ENCODE data around the gene DHRS12.

DNA sequence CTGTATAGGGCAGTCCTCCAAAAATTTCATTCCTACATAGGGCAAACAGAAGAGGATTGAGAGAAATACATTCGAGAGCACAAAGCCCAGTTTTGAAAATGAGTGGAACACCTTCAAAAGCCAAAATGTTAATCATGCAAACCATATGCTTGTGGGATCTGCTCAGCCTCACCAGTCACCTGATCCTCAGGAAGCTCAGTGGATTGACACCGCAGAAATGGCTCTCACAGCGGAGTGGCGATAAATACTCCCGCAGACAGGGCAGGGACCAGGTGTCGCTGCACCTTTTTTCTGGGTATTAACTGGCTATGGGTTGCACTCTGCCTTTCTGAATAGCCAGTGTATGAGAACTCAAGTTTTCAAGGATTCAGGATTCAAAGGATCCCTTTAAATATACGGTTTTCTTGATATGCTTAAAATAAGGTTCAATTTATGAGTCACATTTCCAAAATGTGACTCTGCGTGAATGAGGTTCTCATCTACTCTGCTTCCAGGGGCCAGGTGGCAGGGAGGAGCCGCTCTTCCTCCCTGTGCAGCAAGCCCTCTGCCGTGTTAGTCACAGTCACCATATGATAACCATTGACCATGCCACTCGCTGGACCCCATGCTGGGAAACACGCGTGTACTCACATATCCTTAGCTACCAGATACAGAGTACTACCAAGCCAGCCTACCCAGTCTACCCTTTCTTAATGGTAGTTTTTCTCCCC is 18.3 kb upstream of the DHRS12 start:
- TF ChIP-seq, protein P1, sequence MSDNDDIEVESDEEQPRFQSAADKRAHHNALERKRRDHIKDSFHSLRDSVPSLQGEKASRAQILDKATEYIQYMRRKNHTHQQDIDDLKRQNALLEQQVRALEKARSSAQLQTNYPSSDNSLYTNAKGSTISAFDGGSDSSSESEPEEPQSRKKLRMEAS (CRISPR knock-in tag; IDR thresholded peaks at IDR 0.05), result no peak
- no peak for TF ChIP-seq TEAD4 (CRISPR knock-in tag; IDR thresholded peaks at IDR 0.05)
- no peak for TF ChIP-seq SP1 (CRISPR knock-in tag; conservative IDR thresholded peaks at IDR 0.05)
- TF ChIP-seq ERG (CRISPR knock-in tag; IDR thresholded peaks at IDR 0.05), result no peak
- TF ChIP-seq ESRRA (CRISPR knock-in tag; IDR thresholded peaks at IDR 0.05; ENCODE audit: borderline replicate concordance), result no peak
- TF ChIP-seq IRF2 (CRISPR knock-in tag; IDR thresholded peaks at IDR 0.05; ENCODE audit: borderline replicate concordance, low read depth), result no peak
- no peak for TF ChIP-seq JUN (CRISPR knock-in tag; IDR thresholded peaks at IDR 0.05)
- TF ChIP-seq, protein P2, sequence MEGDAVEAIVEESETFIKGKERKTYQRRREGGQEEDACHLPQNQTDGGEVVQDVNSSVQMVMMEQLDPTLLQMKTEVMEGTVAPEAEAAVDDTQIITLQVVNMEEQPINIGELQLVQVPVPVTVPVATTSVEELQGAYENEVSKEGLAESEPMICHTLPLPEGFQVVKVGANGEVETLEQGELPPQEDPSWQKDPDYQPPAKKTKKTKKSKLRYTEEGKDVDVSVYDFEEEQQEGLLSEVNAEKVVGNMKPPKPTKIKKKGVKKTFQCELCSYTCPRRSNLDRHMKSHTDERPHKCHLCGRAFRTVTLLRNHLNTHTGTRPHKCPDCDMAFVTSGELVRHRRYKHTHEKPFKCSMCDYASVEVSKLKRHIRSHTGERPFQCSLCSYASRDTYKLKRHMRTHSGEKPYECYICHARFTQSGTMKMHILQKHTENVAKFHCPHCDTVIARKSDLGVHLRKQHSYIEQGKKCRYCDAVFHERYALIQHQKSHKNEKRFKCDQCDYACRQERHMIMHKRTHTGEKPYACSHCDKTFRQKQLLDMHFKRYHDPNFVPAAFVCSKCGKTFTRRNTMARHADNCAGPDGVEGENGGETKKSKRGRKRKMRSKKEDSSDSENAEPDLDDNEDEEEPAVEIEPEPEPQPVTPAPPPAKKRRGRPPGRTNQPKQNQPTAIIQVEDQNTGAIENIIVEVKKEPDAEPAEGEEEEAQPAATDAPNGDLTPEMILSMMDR (IDR thresholded peaks at IDR 0.05), result no peak
- TF ChIP-seq, protein P3, sequence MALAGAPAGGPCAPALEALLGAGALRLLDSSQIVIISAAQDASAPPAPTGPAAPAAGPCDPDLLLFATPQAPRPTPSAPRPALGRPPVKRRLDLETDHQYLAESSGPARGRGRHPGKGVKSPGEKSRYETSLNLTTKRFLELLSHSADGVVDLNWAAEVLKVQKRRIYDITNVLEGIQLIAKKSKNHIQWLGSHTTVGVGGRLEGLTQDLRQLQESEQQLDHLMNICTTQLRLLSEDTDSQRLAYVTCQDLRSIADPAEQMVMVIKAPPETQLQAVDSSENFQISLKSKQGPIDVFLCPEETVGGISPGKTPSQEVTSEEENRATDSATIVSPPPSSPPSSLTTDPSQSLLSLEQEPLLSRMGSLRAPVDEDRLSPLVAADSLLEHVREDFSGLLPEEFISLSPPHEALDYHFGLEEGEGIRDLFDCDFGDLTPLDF (CRISPR knock-in tag; IDR thresholded peaks at IDR 0.05), result no peak
- TF ChIP-seq PREB (CRISPR knock-in tag; IDR thresholded peaks at IDR 0.05; ENCODE audit: borderline replicate concordance), result no peak

Data from WTC11 (cell line).